Measurements from ENCODE around the gene SPAG16.
"Not testable (repeated sequence)": the region's sequence is repeated elsewhere in the genome, so short reads cannot be mapped to it uniquely, and the experiment has no call there.

SPAG16 gene

DNA sequence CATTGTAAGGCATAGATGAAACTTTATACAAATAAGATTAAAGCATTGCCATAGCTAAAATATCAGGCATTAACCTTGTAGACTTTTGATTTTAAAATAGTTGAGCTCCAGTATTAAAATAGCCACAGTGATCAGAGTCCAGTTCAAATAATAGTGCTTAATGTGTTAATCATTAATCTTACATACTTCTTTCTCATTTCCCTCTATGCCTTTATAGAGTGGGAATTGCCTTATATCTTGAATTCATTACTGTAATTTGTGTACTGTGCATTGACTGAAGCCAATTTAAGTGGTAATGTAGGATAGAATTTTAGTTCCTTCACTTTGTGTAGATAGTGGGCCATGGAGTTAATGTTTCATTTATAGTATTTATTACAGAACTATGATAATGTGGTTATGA lies 577.4 kb downstream of the SPAG16 start:
- DNase-seq, result no peak

DNA sequence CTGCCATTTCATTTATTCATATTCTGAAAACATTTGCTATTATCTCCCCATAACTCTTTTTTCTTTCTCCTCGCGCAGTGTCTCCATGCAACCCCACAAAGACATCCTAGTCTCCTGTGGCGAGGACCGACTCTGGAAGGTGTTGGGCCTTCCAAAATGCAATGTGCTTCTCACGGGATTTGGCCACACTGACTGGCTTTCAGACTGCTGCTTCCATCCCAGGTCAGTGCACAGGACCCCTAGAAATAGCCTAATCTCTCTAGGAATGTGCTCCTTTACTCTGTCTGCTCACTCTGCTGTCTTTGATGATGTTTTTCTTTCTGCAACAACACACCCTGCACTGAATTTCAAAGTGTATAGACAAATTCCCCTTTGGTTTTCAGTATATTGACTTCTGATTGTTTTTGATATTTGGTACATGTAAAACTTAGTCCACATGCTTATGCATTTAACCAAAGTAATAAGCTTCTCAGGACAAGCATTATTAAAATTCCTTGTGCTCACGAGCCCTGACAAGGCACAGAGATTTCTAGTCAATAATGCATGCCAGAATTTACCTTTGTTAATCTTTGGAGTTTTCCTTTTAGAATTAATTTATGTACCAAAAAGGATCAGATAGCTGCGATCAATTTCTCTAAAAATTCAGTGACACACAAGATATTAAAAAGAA lies 578.3 kb downstream of the SPAG16 start:
- DNase-seq, result no peak

- no peak for DNase-seq
These were observed 579.3 kb downstream of the SPAG16 start for GRCh38 chr2:213863541-213863940.

GRCh38 chr2:213868526-213868925 lies 584.3 kb downstream of the SPAG16 start:
- DNase-seq, result no peak

- no peak for DNase-seq
These were observed 601.2 kb downstream of the SPAG16 start for GRCh38 chr2:213885485-213885884.

GRCh38 chr2:213914510-213914909 lies 630.2 kb downstream of the SPAG16 start:
- DNase-seq, result no peak

DNA sequence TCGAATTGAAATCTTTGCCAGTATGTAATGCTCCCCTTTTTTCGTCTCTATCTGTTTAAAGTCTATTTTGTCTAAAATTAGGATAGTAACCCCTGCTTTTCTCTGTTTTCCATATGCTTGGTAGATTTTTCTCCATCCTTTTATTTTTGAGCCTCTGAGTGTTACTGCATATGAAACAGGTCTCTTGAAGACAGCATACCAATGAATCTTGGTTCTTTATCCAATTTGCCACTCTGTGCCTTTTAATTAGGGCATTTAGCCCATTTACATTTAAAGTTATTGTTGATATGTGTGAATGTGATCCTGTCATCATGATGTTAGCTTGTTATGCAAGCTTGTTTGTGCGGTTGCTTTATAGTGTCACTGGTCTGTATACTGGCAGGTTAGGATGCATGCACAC lies 635.8 kb downstream of the SPAG16 start:
- no peak for DNase-seq

- no peak for DNase-seq
These were observed 639.3 kb downstream of the SPAG16 start for GRCh38 chr2:213923543-213923942.

DNA sequence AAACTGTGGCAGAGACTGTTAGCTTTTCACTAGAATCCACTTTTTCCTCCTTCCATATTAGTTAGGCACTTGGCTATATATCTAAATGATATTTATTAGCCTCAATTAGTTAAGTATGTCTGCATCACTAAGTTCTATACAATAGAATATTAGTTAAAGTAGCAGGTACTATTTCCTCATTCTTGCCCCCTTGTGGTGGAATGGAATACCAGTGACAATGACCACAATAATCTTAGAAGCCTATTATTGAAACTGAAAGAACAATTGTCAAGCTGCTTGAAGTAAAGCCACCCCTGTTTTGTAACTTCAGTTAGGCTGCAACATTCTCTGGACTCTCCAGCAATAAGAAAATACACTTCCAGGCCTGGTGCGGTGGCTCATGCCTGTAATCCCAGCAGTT lies 650.3 kb downstream of the SPAG16 start:
- no peak for DNase-seq

- no peak for DNase-seq
These were observed 673.8 kb downstream of the SPAG16 start for GRCh38 chr2:213958086-213958485.

GRCh38 chr2:213959589-213959988 lies 675.3 kb downstream of the SPAG16 start:
- DNase-seq, result no peak

DNA sequence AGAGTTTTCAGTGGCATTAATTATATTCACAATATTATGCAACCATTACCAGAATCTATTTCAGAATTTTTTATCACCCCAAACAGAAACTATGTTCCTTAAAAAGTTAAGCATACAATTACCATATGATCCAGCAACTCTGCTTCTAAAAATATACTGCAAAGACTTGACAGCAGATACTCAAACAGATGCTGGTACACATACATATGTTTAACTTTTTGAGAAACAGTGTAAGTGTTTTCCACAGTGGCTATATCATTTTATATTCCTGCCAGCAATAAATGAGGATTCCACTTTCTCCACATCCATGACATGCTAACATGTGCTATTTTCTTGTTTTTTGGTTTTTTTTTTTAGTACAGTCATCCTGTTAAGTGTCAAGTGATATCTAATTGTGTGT lies 687.3 kb downstream of the SPAG16 start:
- no peak for DNase-seq

- DNase-seq, result no peak
These were observed 696.6 kb downstream of the SPAG16 start for GRCh38 chr2:213980883-213981282.

GRCh38 chr2:213989207-213989606 lies 704.9 kb downstream of the SPAG16 start:
- no peak for DNase-seq

DNA sequence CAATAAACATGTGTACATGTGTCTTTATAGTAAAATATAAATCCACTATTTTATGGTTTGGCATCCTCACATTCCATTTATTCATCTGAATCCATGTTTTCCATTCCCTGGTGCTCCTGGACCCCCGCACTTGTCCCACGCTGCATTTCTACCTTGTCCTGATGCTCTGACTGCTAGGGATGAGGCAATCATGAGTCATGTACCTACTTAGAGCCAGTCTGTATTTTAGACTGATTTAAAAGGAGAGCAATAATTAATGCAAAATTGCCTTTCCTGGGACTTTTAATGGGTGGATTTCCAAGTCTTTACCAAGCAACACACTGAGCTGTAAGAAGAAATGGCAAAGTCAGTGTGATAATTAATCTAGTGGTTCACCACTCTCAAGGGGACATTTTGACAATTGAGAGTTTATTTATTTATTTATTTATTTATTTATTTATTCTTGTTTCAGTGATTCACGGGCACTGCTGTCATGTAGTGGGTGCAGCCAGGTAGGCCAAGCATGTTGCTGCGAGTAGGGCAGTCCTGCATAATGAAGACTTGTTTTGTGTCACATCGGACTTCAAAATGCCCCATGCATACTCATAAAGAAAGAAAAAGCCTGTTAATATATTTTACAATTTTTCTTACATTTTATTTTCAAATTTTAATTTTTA lies 707.3 kb downstream of the SPAG16 start:
- no peak for DNase-seq

GRCh38 chr2:213995400-213996105 lies 711.3 kb downstream of the SPAG16 start:
- DNase-seq, result no peak

DNA sequence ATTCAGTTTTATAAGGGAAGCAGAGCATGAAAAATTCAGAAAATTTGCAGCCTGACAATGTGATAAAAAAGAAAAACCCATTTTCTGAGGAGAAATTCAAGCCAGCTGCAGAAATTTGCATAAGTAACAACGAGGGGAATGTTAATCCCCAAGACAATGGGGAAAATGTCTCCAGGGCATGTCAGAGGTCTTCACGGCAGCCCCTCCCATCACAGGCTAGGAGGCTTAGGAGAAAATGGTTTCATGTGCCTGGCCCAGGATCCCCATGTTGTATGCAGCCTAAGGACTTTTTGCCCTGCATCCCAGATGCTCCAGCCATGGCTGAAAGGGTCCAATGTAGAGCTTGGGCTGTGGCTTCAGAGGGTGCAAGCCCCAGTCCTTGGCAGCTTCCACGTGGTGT lies 714.7 kb downstream of the SPAG16 start:
- not testable (repeated sequence) for DNase-seq

DNA sequence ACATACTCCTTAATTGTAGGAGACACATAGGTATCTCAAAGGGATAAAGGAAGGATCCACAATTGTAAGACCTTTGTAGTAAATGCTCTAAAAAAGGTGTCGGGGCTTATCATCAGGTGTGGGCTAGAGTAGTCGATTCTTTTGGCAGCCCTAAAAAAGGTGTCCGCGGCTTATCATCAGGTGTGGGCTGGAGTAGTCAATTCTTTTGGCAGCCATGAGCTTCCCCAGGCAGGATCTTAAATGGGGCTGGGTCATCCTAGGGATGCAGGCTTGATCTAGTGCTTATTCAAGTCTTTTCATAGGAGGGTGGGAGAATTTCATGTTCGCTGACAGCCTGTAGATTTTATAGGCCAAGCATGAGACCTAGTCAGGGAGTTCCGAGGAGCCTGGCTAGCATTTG lies 720.2 kb downstream of the SPAG16 start:
- no peak for DNase-seq

GRCh38 chr2:214005337-214005736 lies 721.1 kb downstream of the SPAG16 start:
- no peak for DNase-seq

DNA sequence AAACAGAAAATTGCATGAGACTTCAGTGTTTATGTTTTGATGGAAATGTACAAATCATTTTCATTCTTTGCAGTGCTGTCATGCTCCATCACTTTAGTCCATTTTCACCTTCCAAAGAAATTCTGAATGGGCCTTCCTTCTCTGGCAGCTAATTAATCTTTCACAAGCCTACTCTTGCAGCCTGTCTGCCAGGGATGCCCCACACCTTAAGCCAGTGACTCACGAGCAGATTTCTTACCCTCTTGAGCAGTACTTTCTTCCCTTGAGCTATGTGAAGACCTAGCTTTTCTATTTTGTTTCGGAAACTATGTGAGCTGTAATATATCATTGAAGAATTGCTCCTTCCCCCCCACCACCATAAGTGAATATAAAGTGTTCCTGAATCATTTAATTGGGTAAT lies 722.3 kb downstream of the SPAG16 start:
- DNase-seq, result no peak

GRCh38 chr2:214011676-214012075 lies 727.4 kb downstream of the SPAG16 start:
- DNase-seq, result no peak

- no peak for DNase-seq
These were observed 730.4 kb downstream of the SPAG16 start for GRCh38 chr2:214014551-214015220.

DNA sequence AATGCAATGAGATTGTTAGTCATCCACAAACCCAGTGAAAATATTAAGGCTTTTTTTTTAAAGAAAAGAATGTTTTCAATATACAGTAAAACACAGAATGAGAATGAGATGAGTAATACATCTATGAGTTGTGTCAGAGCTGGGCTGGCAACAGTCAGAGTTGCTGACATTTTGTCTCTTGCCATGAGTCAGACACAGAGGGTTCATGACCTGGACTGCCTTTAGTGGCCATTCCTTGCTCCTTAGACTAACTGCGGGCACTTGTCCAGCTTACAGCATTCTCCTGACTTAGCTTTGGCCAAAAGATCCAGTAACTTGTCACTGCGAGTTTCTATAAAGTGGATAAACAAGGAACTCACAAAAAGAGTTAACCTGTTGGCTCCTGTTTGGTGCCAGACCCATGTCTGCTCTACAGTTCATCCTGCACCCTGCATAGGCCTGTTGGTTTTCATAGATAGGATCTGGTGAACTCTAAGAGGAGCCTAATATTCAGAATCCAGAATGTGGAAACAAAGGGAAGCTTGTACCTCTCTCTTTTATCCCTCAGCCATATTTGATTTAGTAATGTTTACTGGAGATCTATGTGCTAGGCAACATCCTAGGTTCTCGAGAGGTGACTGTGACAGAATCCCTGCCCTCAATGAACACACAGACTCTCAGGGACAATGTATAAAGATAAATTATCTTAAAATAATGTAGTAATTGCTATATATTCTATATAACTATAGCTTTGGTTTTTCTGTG lies 735.1 kb downstream of the SPAG16 start:
- DNase-seq, result no peak
